Measurements from ENCODE around the gene PPP2R5C.
A peak's percentile ranks its signal among the peaks of the same experiment; 100 is the strongest.

Gene PPP2R5C

DNA sequence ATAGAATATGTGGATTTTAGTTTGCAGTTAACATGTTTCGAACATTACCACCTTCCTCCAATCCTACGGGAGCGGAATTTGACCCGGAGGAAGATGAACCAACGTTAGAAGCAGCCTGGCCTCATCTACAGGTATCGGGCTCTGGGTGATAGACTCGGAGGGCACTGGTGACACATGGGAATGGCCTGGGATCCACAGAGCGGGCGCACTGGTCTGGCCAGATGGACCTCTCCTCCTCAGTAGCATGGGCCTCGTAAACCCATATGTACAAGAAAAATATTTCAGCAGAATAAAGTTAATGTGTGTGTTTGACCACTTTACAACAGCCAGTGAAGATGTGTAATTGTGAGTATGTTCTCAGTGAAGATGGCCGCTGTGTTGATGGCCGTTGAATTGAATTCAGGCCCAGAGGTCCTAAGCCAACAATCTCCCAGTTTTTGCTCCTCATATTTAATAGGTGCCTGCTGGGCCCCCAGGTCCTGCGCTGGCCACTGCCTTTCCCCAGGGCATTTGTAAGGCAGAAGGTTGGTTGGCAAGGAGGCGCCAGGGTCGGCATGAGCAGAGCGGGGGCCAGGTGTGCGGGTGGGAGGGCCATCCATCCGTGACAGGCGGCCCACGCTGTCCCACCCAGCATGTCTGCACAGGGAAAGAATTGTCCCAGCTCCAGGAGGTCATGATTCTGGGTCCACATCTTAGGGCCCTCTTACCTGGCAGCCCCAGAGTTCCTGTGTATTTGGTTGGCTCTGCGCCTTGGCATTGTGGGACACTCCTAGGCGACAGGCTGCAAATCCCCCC, 120.8 kb downstream of the PPP2R5C start:
- peaks cover 44% of the 10 kb centered on the region for H3K36me3 Mint-ChIP-seq (ENCODE audit: low read depth)
- H3K4me1 Mint-ChIP-seq (ENCODE audit: low read depth), result peaks cover 29% of the 10 kb centered on the region
- no peaks in the 10 kb centered on the region for H3K27me3 Mint-ChIP-seq (ENCODE audit: low read depth)
- no peaks in the 10 kb centered on the region for H3K9me3 Mint-ChIP-seq
- no peak overlapping the region for H3K27ac Mint-ChIP-seq
- H3K4me3 Mint-ChIP-seq, result no peak overlapping the region

DNA sequence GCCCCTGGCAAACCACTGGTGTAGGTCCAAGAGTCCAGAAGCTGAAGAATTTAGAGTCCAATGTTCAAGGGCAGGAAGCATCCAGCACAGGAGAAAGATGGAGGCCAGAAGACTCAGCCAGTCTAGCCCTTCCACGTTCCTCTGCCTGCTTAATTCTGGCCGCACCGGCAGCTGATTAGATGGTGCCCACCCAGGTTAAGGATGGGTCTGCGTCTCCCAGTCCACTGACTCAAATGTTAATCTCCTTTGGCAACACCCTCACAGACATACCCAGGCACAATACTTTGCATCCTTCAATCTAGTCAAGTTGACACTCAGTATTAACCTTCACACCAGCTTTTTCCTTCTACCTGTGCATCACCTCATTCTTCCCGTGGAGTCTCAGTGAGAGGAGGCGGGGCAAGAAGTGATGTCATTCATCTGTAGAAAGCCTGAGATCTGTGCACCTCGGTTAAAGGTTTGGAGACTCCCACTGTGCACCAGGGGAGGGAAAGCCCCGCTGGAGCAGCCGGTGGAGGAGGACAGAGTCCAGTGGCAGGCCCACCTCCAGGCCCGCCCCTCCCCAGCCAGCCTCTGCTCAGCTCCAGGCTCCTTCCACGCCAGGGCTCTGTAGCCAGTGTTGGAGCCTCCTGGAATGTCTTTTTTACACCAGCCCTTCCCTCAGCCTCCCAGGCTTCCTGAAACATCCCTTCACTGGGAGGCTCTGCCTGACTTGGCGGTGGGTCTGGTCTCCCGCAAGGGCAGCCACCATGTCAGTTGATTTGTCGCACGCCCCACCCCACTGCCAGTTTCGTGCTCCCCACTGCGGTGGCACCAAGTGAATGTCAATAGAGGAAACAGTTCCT, 122.8 kb downstream of the PPP2R5C start:
- Mint-ChIP-seq H3K36me3 (ENCODE audit: low read depth) (peaks cover 38% of the 10 kb centered on the region), H3K9me3 (no peaks in the 10 kb centered on the region), H3K4me1 (ENCODE audit: low read depth) (peaks cover 13% of the 10 kb centered on the region), H3K4me3 (no peak overlapping the region), H3K27me3 (ENCODE audit: low read depth) (no peaks in the 10 kb centered on the region), H3K27ac (peak overlapping the region; percentile 57)

DNA sequence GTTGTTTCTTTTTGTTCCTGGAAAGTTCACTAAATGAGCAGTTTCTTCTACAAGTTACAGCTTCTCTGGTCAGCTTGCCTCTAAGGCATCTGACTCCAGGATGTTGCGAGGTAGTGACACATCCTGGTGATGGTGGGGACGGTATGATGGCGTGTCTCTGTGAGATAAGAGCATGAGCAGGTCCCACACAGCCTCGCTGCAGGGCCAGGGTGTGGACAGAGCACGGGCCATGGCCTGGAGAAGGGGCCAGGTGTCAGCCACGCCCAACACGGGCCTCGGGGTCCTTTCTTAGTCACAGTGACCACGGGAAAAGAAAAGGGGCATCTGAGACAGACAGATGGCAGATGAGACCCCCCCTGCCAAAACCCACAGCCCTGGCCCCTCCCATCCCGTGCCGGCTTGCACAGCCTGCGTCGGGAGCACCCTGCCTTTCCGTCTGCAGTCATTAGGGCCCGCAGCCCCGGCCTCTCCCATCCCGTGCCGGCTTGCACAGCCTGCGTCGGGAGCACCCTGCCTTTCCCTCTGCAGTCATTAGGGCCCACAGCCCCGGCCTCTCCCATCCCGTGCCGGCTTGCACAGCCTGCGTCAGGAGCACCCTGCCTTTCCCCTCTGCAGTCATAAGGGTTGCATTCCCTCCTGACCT, 123.5 kb downstream of the PPP2R5C start:
- no peaks in the 10 kb centered on the region for H3K9me3 Mint-ChIP-seq
- peaks cover 7% of the 10 kb centered on the region for H3K4me1 Mint-ChIP-seq (ENCODE audit: low read depth)
- no peaks in the 10 kb centered on the region for H3K27me3 Mint-ChIP-seq (ENCODE audit: low read depth)
- H3K27ac Mint-ChIP-seq, result peak overlapping the region; percentile 57
- peaks cover 39% of the 10 kb centered on the region for H3K36me3 Mint-ChIP-seq (ENCODE audit: low read depth)
- no peak overlapping the region for H3K4me3 Mint-ChIP-seq

DNA sequence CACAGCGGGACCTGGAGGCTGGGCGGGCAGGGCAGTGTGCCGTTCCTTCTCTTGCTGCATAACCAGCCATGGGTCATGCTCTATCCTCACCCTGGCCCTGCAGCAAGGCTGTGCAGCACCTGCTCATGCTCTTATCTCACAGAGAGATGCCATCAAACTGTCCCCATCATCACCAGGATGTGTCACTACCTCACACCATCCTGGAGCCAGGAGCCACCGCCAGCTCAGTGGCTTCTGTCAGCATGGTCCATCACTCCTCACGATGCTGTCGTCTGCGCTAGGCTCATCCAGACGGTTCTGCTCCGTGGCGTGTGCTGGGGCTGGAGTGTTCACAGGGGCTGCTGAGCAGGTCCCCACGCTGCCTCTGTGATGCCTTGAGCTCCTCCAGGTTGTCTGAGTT, 125.7 kb downstream of the PPP2R5C start:
- H3K4me3 Mint-ChIP-seq, result no peak overlapping the region
- H3K36me3 Mint-ChIP-seq (ENCODE audit: low read depth), result peaks cover 39% of the 10 kb centered on the region
- H3K9me3 Mint-ChIP-seq, result no peaks in the 10 kb centered on the region
- H3K4me1 Mint-ChIP-seq (ENCODE audit: low read depth), result peaks cover 3% of the 10 kb centered on the region
- H3K27me3 Mint-ChIP-seq (ENCODE audit: low read depth), result no peaks in the 10 kb centered on the region
- no peak overlapping the region for H3K27ac Mint-ChIP-seq

DNA sequence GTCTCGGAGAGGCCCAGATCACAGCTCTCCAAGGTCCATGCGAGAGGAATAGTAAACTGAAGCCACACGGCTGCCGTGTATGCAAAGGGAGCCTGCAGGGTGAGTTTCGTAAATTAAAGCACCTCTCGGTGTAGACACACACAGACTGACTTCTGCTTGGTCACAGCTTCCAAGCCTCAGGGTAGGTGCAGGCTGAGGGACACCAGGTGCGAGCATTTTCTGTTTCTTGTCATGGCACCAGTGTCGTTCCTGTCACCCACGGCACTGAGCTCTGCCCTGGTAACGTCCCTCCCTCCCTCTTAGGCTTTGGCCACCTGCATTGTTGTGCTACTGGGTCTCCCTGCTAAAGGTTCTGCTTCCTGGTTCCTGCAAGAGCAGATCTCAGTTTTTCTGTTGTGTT, 126.7 kb downstream of the PPP2R5C start:
- Mint-ChIP-seq H3K9me3 (no peaks in the 10 kb centered on the region), H3K4me1 (ENCODE audit: low read depth) (peaks cover 3% of the 10 kb centered on the region), H3K27ac (no peak overlapping the region)

DNA sequence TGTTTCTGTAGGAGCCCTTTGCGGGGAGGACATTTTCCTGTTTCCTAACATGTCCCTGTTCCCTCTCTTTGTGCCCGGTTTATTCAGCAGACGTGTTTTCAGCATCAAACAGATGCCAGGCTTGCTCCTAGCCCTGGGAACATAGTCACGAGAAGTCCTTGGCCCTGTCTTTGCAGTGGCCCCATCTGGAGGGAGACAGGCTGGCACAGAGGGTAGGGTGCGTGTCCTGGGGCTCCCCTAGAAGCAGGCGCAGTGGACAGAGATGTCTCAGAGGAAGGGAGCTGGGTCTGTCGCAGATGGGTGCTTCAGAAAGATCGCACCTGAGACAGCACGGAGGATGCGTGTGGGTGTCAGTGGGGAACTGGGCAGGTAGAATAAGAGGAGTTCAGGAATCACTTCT, 127.9 kb downstream of the PPP2R5C start:
- no peak overlapping the region for H3K4me3 Mint-ChIP-seq
- no peaks in the 10 kb centered on the region for H3K4me1 Mint-ChIP-seq (ENCODE audit: low read depth)
- H3K27me3 Mint-ChIP-seq (ENCODE audit: low read depth), result no peaks in the 10 kb centered on the region
- H3K9me3 Mint-ChIP-seq, result no peaks in the 10 kb centered on the region
- H3K27ac Mint-ChIP-seq, result no peak overlapping the region
- peaks cover 29% of the 10 kb centered on the region for H3K36me3 Mint-ChIP-seq (ENCODE audit: low read depth)

More for the DNA sequence above, 126.7 kb downstream of the PPP2R5C start:
- H3K27me3 Mint-ChIP-seq (ENCODE audit: low read depth), result no peaks in the 10 kb centered on the region
- H3K4me3 Mint-ChIP-seq, result no peak overlapping the region
- H3K36me3 Mint-ChIP-seq (ENCODE audit: low read depth), result peaks cover 35% of the 10 kb centered on the region

DNA sequence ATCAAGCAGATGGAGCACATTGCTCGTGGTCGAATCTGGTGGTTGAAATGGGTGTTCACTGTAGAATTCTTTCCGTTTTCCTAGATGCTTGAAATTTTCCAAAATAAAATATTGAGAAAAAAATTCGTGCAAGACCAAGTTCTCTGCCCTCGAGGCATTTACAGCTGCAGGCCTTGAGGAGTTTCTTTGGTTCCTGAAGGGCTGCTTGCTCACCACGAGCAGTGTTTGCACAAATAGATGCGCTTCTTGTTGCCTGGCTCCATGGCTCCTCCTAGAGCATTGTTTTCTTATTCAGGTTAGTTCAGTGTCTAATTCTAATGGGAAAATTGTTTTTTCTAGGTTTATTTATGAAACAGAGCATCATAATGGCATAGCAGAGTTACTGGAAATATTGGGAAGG, 128.4 kb downstream of the PPP2R5C start:
- no peaks in the 10 kb centered on the region for H3K9me3 Mint-ChIP-seq
- H3K4me3 Mint-ChIP-seq, result no peak overlapping the region
- peaks cover 31% of the 10 kb centered on the region for H3K36me3 Mint-ChIP-seq (ENCODE audit: low read depth)
- no peaks in the 10 kb centered on the region for H3K4me1 Mint-ChIP-seq (ENCODE audit: low read depth)
- H3K27ac Mint-ChIP-seq, result no peak overlapping the region
- no peaks in the 10 kb centered on the region for H3K27me3 Mint-ChIP-seq (ENCODE audit: low read depth)

DNA sequence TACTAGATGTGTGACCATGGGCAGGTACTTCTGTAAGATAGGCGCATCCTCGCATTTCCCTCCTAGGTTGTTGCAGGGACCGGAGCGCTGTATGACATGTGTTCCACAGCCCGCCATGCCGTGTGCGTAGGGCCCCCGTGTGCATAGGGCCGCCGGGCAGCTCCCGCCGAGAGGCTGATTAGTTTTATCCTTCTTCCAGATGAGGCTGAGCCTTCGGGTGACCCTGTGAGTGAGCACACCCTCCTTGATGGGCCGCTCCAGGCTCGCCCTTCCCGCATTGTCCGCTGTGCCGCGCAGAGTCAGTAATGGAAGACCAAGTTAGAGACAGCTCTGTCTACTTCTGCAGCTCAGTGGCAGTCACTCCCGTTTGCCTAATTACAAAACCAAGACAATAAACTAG, 130.0 kb downstream of the PPP2R5C start:
- no peaks in the 10 kb centered on the region for H3K27me3 Mint-ChIP-seq (ENCODE audit: low read depth)
- H3K4me3 Mint-ChIP-seq, result no peak overlapping the region
- peaks cover 34% of the 10 kb centered on the region for H3K36me3 Mint-ChIP-seq (ENCODE audit: low read depth)
- H3K27ac Mint-ChIP-seq, result no peak overlapping the region
- H3K4me1 Mint-ChIP-seq (ENCODE audit: low read depth), result no peaks in the 10 kb centered on the region
- H3K9me3 Mint-ChIP-seq, result no peaks in the 10 kb centered on the region

DNA sequence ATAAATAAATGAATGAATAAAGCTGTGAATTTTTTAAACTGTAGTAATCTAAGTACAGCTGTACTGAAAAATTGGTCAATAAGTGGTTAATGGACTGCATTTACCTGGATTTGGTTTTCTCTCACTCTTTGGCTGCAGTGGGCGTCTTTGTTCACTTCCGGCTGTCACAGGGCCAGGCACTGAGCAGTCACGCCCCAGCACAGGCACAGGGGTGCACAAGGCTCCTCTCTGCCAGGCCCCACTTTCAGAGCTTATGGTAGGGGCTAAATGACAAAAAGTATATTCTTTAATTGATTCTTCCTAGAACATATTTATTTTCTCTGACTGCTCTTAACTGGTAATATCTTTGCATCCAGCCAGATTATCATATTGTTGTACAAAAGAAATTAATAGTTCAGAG, 132.2 kb downstream of the PPP2R5C start:
- H3K36me3 Mint-ChIP-seq (ENCODE audit: low read depth), result peaks cover 41% of the 10 kb centered on the region
- H3K9me3 Mint-ChIP-seq, result no peaks in the 10 kb centered on the region
- no peaks in the 10 kb centered on the region for H3K27me3 Mint-ChIP-seq (ENCODE audit: low read depth)
- no peak overlapping the region for H3K4me3 Mint-ChIP-seq
- no peaks in the 10 kb centered on the region for H3K4me1 Mint-ChIP-seq (ENCODE audit: low read depth)
- no peak overlapping the region for H3K27ac Mint-ChIP-seq

DNA sequence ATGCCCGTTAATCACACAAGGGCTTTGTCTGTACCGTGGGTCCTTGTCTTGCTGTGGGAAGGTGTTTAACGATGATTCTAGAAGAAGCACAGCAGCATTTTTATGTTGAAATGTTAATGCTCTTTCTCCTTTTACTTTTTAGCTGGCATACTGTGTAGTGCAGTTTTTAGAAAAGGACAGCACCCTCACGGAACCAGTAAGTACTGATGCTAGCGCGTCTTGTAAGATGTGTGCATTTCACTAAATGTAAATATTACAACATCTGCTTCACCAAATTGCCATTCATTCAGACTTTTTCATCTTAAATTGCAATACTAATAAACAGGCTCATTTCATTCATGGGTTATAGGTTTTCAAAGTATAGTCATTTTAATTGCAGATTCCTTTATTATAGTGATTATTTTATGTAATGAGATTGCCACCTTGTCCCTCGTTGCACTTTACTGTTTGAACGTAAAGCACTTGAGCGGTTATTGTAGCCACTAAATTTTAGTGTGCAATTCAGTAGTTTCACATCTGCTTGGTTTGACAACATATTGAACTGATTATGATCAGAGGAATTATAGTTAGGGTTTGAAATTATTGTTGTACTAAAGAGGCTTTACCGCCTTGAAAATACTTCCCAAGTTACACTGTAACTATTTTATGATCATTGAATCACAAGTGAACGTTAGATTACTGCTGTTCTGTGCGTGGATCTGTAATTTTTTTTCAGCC, 133.0 kb downstream of the PPP2R5C start:
- no peak overlapping the region for H3K4me3 Mint-ChIP-seq
- no peaks in the 10 kb centered on the region for H3K27me3 Mint-ChIP-seq (ENCODE audit: low read depth)
- peaks cover 43% of the 10 kb centered on the region for H3K36me3 Mint-ChIP-seq (ENCODE audit: low read depth)
- no peaks in the 10 kb centered on the region for H3K9me3 Mint-ChIP-seq
- no peaks in the 10 kb centered on the region for H3K4me1 Mint-ChIP-seq (ENCODE audit: low read depth)
- no peak overlapping the region for H3K27ac Mint-ChIP-seq

DNA sequence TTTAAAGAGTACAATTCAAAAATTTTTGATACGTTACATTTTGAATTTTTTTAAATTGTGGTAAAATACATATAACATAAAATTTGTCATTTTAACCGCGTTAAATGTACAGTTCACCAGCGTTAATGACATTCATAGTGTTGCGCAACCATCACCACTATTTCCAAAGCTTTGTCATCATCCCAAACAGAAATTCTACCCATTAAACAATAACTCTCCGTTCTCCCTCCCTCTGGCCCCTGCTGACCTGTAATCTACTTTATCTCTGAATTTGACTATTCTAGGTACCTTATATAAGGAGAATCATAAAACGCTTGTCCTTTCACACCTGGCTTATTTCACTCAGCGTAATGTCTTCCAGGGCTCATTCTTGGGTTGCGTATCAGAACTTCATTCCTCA, 133.7 kb downstream of the PPP2R5C start:
- H3K4me3 Mint-ChIP-seq, result no peak overlapping the region
- H3K27ac Mint-ChIP-seq, result no peak overlapping the region
- no peaks in the 10 kb centered on the region for H3K4me1 Mint-ChIP-seq (ENCODE audit: low read depth)
- peaks cover 45% of the 10 kb centered on the region for H3K36me3 Mint-ChIP-seq (ENCODE audit: low read depth)
- H3K9me3 Mint-ChIP-seq, result no peaks in the 10 kb centered on the region
- H3K27me3 Mint-ChIP-seq (ENCODE audit: low read depth), result no peaks in the 10 kb centered on the region

DNA sequence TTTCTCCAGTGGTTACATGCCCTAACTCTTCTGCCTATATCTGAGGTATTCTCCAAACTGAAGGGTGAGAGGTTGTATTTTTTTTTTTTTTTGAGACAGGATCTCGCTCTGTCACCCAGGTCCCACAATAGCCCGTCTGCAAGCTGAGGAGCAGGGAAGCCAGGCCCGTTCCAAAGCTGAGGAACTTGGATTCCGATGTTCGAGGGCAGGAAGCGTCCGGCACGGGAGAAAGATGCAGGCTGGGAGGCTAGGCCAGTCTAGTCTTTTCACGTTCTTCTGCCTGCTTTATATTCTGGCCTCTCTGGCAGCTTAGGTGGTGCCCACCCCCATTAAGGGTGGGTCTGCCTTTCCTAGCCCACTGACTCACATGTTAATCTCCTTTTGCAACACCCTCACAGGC, 135.8 kb downstream of the PPP2R5C start:
- Mint-ChIP-seq H3K36me3 (ENCODE audit: low read depth) (peaks cover 54% of the 10 kb centered on the region), H3K27me3 (ENCODE audit: low read depth) (no peaks in the 10 kb centered on the region), H3K4me1 (ENCODE audit: low read depth) (no peaks in the 10 kb centered on the region), H3K4me3 (no peak overlapping the region), H3K27ac (peak overlapping the region; percentile 65), H3K9me3 (no peaks in the 10 kb centered on the region)

DNA sequence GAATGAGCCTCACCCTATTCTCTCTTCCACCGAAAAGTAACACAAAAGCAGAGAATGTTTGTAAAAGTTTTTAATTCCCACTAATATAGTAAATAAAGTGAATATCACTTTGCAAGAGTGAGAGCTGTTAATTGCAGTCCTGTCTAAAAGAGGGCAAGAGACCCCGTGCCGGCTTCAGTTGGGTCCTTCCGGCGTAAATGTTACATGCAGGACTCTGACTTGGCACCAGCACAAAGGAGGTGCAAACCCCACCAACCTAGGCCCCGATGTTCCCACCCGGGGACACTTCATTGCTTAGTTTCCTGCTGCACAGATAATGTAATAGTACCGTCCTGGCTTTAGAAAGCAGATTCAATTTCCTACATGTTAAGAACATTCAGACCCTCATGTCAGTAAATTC, 136.9 kb downstream of the PPP2R5C start:
- Mint-ChIP-seq H3K27me3 (ENCODE audit: low read depth) (no peaks in the 10 kb centered on the region), H3K4me1 (ENCODE audit: low read depth) (no peaks in the 10 kb centered on the region), H3K27ac (no peak overlapping the region), H3K36me3 (ENCODE audit: low read depth) (peaks cover 60% of the 10 kb centered on the region), H3K4me3 (no peak overlapping the region), H3K9me3 (no peaks in the 10 kb centered on the region)

DNA sequence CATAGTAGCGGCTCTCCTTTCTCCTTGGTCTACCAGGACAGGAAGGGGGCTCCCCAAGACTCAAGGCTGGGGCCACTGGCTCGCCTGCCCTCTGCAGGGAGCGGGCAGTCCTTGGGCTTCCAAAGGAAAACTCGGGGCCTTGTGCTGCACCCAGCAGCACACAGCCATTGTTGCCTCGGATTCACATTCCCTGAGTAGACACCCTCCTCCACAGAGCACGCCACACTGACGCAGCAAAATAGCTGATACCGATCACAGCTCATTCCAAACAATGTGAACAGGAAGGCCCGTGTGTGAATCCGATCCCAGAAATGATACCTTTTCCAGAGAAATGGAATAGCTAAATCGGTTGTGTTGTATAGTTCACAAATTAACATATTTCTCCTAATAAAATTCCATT, 137.8 kb downstream of the PPP2R5C start:
- Mint-ChIP-seq H3K27ac (no peak overlapping the region), H3K36me3 (ENCODE audit: low read depth) (peaks cover 61% of the 10 kb centered on the region)

More for the DNA sequence above, 137.8 kb downstream of the PPP2R5C start:
- H3K27me3 Mint-ChIP-seq (ENCODE audit: low read depth), result no peaks in the 10 kb centered on the region
- no peaks in the 10 kb centered on the region for H3K4me1 Mint-ChIP-seq (ENCODE audit: low read depth)
- H3K9me3 Mint-ChIP-seq, result no peaks in the 10 kb centered on the region
- no peak overlapping the region for H3K4me3 Mint-ChIP-seq

All from T-helper 1 cell treated with Interleukin-12 subunit alpha and Interleukin-12 subunit beta and Interleukin-4 antibody, amounts not matched to agents 30 μg/mL and 1 μg/mL, for 36 hours (primary cell).